H1 (cell line): Measurements from ENCODE around the gene POP7. TPM values are rescaled to one million over a fixed set of nuclear protein-coding genes. Genes with fewer than 3 reads are reported as not detected.

Experiments
- BCL11A ChIP-seq, 2 experiments: IDR thresholded peaks; one replicate each; pipeline ENCODE4 v1.6.1; 2011; ENCODE audit warnings: low read depth in 2 of 2, low read length in 2 of 2, mild to moderate bottlenecking in 2 of 2
- CHD7 ChIP-seq: fragments of 300-600 bp; sonication (generic); IDR thresholded peaks from 2 replicates; pipeline ENCODE4 v1.7.1; 2012; ENCODE audit warnings: low read length, moderate library complexity, mild to moderate bottlenecking, inconsistent platforms; ENCODE audit not compliant: insufficient replicate concordance
- SIN3A ChIP-seq, 2 experiments: IDR thresholded peaks in 1 of 2; conservative IDR thresholded peaks in 1 of 2; 2 replicates each; pipeline ENCODE4 v1.6.1; 2011 to 2012; ENCODE audit warnings: low read length in 2 of 2, improper control_type of control experiment in 1 of 2, low read depth in 1 of 2, mild to moderate bottlenecking in 1 of 2
- USF2 ChIP-seq: IDR thresholded peaks from 2 replicates; pipeline ENCODE4 v1.6.1; 2011; ENCODE audit warnings: low read length, improper control_type of control experiment
- polyA plus RNA-seq, 7 experiments: library from polyadenylated mRNA; depleted of rRNA in 3 of 7; stranded (reverse) in 5 of 7; unstranded in 2 of 7; fragments of >200 nt in 5 of 7; fragments of 200-250 nt in 2 of 7; gene quantifications; 1 replicate in 5 of 7; 2 replicates in 1 of 7; 4 replicates in 1 of 7; pipeline versions ENCODE4 v1.2.1 to v1.2.3, GENCODE V29; 2011 to 2013; ENCODE audit warnings: missing spikeins in 2 of 7, mixed read lengths in 2 of 7
- total RNA-seq: library from RNA; stranded (reverse); fragmentation: NEBNext Ultra II Directional; extraction: Animal tissue kit (Norgen Biotek cat#: 25700); gene quantifications from 2 replicates; pipeline ENCODE4 v1.2.1, GENCODE V29; 2021

The POP7 gene
- total and polyA plus RNA-seq, 2 of the 8 experiments (the other 6 are each of a cell fraction or from before 2014, with no cell fraction given) = 92.5 to 135 TPM

GRCh38 chr7:100706672-100707311, 871 bp downstream of the POP7 start (continued):
- no peak for TF ChIP-seq CHD7
- TF ChIP-seq SIN3A (conservative IDR thresholded peaks at IDR 0.05 in 1 of 2, IDR thresholded peaks at IDR 0.05 in 1 of 2; ENCODE audit: low read depth in 1 of 2, low read length in 2 of 2) = peak in 1 of 2 experiments; percentile 62; a peak in 1 of 4 replicates
- TF ChIP-seq USF2 = no peak
- TF ChIP-seq BCL11A (IDR thresholded peaks at IDR 0.05; ENCODE audit: low read depth in 2 of 2, low read length in 2 of 2) = no peak
